ENCODE results near the gene ILK.

DNA sequence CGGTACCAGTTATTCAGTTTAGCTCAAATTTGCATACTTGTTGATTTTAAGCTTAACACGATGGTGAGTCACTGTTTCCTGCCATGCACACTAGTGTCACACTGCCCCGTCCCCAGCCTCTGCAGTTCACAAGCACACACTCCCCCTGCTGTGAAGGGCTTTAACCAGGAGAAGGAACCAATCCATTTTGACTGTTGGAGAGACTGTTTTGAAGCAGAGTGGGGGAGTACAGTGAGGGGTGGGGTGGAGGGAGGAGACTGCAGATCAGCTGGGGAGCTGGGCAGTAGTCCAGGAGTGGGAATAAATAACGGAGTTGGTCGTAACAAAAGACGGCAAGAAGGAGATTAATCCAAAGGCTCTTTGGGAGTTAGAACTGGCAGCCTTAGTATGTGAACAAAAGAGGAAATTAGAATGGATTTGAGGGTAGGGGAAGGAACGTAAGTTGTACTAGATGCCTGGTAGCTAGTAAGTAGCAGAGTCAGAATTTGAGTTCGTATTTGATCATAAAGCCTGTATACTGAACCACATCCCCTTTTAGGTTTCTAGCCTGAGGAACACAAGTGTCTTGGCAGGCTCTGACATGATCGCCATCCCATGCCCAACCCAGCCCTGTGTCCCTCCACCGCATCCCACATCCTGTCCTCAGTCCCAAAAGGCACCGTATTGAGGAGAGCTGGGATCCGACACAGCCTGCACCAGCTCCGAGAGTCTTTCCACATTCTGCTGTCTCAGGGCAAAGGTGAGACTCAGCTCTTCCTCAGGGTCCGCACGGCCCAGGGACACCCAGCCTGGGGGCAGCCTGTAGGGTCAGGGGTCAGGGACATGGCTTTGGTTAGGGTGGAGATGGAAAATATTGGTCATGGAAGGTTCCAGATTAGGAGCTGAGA is 14.8 kb downstream of the ILK start:
- TF ChIP-seq, protein P1, sequence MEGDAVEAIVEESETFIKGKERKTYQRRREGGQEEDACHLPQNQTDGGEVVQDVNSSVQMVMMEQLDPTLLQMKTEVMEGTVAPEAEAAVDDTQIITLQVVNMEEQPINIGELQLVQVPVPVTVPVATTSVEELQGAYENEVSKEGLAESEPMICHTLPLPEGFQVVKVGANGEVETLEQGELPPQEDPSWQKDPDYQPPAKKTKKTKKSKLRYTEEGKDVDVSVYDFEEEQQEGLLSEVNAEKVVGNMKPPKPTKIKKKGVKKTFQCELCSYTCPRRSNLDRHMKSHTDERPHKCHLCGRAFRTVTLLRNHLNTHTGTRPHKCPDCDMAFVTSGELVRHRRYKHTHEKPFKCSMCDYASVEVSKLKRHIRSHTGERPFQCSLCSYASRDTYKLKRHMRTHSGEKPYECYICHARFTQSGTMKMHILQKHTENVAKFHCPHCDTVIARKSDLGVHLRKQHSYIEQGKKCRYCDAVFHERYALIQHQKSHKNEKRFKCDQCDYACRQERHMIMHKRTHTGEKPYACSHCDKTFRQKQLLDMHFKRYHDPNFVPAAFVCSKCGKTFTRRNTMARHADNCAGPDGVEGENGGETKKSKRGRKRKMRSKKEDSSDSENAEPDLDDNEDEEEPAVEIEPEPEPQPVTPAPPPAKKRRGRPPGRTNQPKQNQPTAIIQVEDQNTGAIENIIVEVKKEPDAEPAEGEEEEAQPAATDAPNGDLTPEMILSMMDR (IDR thresholded peaks at IDR 0.05) = no peak
- TF ChIP-seq POLR2A (IDR thresholded peaks at IDR 0.05) = no peak

Data from thyroid gland (tissue), 4 donors.